Neural progenitor cell (in vitro differentiated cells): ENCODE data around the gene ZNF524.

ENCODE experiments used
- EZH2 ChIP-seq: fragments of 200-600 bp; sonication (generic); IDR thresholded peaks from 2 replicates; pipeline ENCODE4 v1.6.1; 2017; ENCODE audit warnings: antibody characterized with exemption, mild to moderate bottlenecking, moderate library complexity
- EZH2phosphoT487 ChIP-seq: fragments of 200-600 bp; sonication (generic); IDR thresholded peaks from 2 replicates; pipeline ENCODE4 v1.6.1; 2017; ENCODE audit warnings: antibody characterized with exemption
- TF ChIP-seq, protein P1 (sequence below): fragments of 200-600 bp; sonication (generic); IDR thresholded peaks from 2 replicates; pipeline ENCODE4 v1.5.1; 2017; ENCODE audit warnings: antibody characterized with exemption, mild to moderate bottlenecking

DNA sequence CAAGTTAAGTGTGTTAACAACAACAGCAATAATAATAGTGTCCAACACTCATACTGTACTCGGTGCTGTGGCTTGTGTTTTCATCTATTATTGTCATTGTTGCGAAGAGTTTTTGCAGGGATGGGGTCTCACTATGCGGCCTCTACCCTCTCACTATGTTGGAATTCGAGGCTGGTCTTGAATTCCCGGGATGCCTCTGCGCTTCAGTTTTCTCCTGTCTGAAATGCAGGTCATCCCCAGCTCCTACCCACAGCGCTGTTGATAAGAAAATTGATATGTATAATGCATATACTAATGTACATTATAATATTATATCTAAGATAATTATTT lies 49.8 kb upstream of the ZNF524 start:
- TF ChIP-seq, protein P1, sequence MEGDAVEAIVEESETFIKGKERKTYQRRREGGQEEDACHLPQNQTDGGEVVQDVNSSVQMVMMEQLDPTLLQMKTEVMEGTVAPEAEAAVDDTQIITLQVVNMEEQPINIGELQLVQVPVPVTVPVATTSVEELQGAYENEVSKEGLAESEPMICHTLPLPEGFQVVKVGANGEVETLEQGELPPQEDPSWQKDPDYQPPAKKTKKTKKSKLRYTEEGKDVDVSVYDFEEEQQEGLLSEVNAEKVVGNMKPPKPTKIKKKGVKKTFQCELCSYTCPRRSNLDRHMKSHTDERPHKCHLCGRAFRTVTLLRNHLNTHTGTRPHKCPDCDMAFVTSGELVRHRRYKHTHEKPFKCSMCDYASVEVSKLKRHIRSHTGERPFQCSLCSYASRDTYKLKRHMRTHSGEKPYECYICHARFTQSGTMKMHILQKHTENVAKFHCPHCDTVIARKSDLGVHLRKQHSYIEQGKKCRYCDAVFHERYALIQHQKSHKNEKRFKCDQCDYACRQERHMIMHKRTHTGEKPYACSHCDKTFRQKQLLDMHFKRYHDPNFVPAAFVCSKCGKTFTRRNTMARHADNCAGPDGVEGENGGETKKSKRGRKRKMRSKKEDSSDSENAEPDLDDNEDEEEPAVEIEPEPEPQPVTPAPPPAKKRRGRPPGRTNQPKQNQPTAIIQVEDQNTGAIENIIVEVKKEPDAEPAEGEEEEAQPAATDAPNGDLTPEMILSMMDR, result no peak
- no peak for TF ChIP-seq EZH2phosphoT487
- no peak for TF ChIP-seq EZH2
